ENCODE measurements around the gene IL36A.

Gene IL36A

GRCh38 chr2:113015042-113015441 is 9.8 kb downstream of the IL36A start:
- Mint-ChIP-seq H3K4me1 (ENCODE audit: low read depth) (no peaks in the 10 kb centered on the region), H3K27me3 (peaks cover 14% of the 10 kb centered on the region), H3K4me3 (no peak overlapping the region), H3K27ac (no peak overlapping the region), H3K9me3 (no peaks in the 10 kb centered on the region), H3K36me3 (ENCODE audit: low read depth) (no peaks in the 10 kb centered on the region)
- intact Hi-C loops (cut with micrococcal nuclease) = no loop called here

- H3K36me3 Mint-ChIP-seq (ENCODE audit: low read depth) = no peaks in the 10 kb centered on the region
- peaks cover 11% of the 10 kb centered on the region for H3K27me3 Mint-ChIP-seq
- H3K9me3 Mint-ChIP-seq = no peaks in the 10 kb centered on the region
- no peak overlapping the region for H3K4me3 Mint-ChIP-seq
- H3K27ac Mint-ChIP-seq = no peak overlapping the region
- intact Hi-C loops (cut with micrococcal nuclease) = no loop called here
- no peaks in the 10 kb centered on the region for H3K4me1 Mint-ChIP-seq (ENCODE audit: low read depth)
Measured at GRCh38 chr2:113015655-113016054, 10.4 kb downstream of the IL36A start.

GRCh38 chr2:113018509-113018908 is 13.2 kb downstream of the IL36A start:
- Mint-ChIP-seq H3K27me3 (peaks cover 6% of the 10 kb centered on the region), H3K9me3 (no peaks in the 10 kb centered on the region), H3K4me1 (ENCODE audit: low read depth) (no peaks in the 10 kb centered on the region), H3K4me3 (no peak overlapping the region), H3K27ac (no peak overlapping the region), H3K36me3 (ENCODE audit: low read depth) (no peaks in the 10 kb centered on the region)
- intact Hi-C loops (cut with micrococcal nuclease) = no loop called here

- peaks cover 11% of the 10 kb centered on the region for H3K4me1 Mint-ChIP-seq (ENCODE audit: low read depth)
- H3K9me3 Mint-ChIP-seq = no peaks in the 10 kb centered on the region
- no peaks in the 10 kb centered on the region for H3K36me3 Mint-ChIP-seq (ENCODE audit: low read depth)
- H3K4me3 Mint-ChIP-seq = no peak overlapping the region
- intact Hi-C loops (cut with micrococcal nuclease) = no loop called here
- peaks cover 7% of the 10 kb centered on the region for H3K27me3 Mint-ChIP-seq
- no peak overlapping the region for H3K27ac Mint-ChIP-seq
Measured at GRCh38 chr2:113021312-113021711, 16.1 kb downstream of the IL36A start.

- H3K27ac Mint-ChIP-seq = no peak overlapping the region
- H3K9me3 Mint-ChIP-seq = no peaks in the 10 kb centered on the region
- intact Hi-C loops (cut with micrococcal nuclease) = no loop called here
- peaks cover 23% of the 10 kb centered on the region for H3K27me3 Mint-ChIP-seq
- H3K36me3 Mint-ChIP-seq (ENCODE audit: low read depth) = no peaks in the 10 kb centered on the region
- no peak overlapping the region for H3K4me3 Mint-ChIP-seq
- H3K4me1 Mint-ChIP-seq (ENCODE audit: low read depth) = peaks cover 11% of the 10 kb centered on the region
Measured at GRCh38 chr2:113024764-113025163, 19.5 kb downstream of the IL36A start.

GRCh38 chr2:113025737-113026136 is 20.5 kb downstream of the IL36A start:
- Mint-ChIP-seq H3K27me3 (peaks cover 29% of the 10 kb centered on the region), H3K27ac (no peak overlapping the region), H3K4me1 (ENCODE audit: low read depth) (peaks cover 11% of the 10 kb centered on the region), H3K36me3 (ENCODE audit: low read depth) (no peaks in the 10 kb centered on the region), H3K9me3 (no peaks in the 10 kb centered on the region), H3K4me3 (no peak overlapping the region)
- intact Hi-C loops (cut with micrococcal nuclease) = no loop called here

- H3K4me1 Mint-ChIP-seq (ENCODE audit: low read depth) = peaks cover 11% of the 10 kb centered on the region
- intact Hi-C loops (cut with micrococcal nuclease) = no loop called here
- H3K27ac Mint-ChIP-seq = no peak overlapping the region
- no peaks in the 10 kb centered on the region for H3K36me3 Mint-ChIP-seq (ENCODE audit: low read depth)
- peaks cover 29% of the 10 kb centered on the region for H3K27me3 Mint-ChIP-seq
- H3K4me3 Mint-ChIP-seq = no peak overlapping the region
- H3K9me3 Mint-ChIP-seq = no peaks in the 10 kb centered on the region
Measured at GRCh38 chr2:113027691-113028090, 22.4 kb downstream of the IL36A start.

GRCh38 chr2:113028112-113028511 is 22.9 kb downstream of the IL36A start:
- Mint-ChIP-seq H3K9me3 (no peaks in the 10 kb centered on the region), H3K4me1 (ENCODE audit: low read depth) (peaks cover 11% of the 10 kb centered on the region), H3K27me3 (peaks cover 29% of the 10 kb centered on the region), H3K36me3 (ENCODE audit: low read depth) (no peaks in the 10 kb centered on the region), H3K4me3 (no peak overlapping the region), H3K27ac (no peak overlapping the region)
- intact Hi-C loops (cut with micrococcal nuclease) = no loop called here

GRCh38 chr2:113032737-113033136 is 27.5 kb downstream of the IL36A start:
- no peak overlapping the region for H3K27ac Mint-ChIP-seq
- H3K4me3 Mint-ChIP-seq = no peak overlapping the region
- H3K27me3 Mint-ChIP-seq = peaks cover 32% of the 10 kb centered on the region
- H3K36me3 Mint-ChIP-seq (ENCODE audit: low read depth) = no peaks in the 10 kb centered on the region
- no peaks in the 10 kb centered on the region for H3K4me1 Mint-ChIP-seq (ENCODE audit: low read depth)
- no peaks in the 10 kb centered on the region for H3K9me3 Mint-ChIP-seq
- intact Hi-C loops (cut with micrococcal nuclease) = no loop called here

GRCh38 chr2:113034016-113034415 is 28.8 kb downstream of the IL36A start:
- H3K4me1 Mint-ChIP-seq (ENCODE audit: low read depth) = peaks cover 12% of the 10 kb centered on the region
- H3K27ac Mint-ChIP-seq = no peak overlapping the region
- peaks cover 33% of the 10 kb centered on the region for H3K27me3 Mint-ChIP-seq
- intact Hi-C loops (cut with micrococcal nuclease) = no loop called here
- no peaks in the 10 kb centered on the region for H3K36me3 Mint-ChIP-seq (ENCODE audit: low read depth)
- H3K9me3 Mint-ChIP-seq = no peaks in the 10 kb centered on the region
- H3K4me3 Mint-ChIP-seq = no peak overlapping the region

GRCh38 chr2:113036763-113037162 is 31.5 kb downstream of the IL36A start:
- Mint-ChIP-seq H3K4me3 (no peak overlapping the region), H3K36me3 (ENCODE audit: low read depth) (no peaks in the 10 kb centered on the region), H3K4me1 (ENCODE audit: low read depth) (peaks cover 21% of the 10 kb centered on the region), H3K27ac (no peak overlapping the region), H3K9me3 (no peaks in the 10 kb centered on the region), H3K27me3 (peaks cover 24% of the 10 kb centered on the region)
- intact Hi-C loops (cut with micrococcal nuclease) = no loop called here

- Mint-ChIP-seq H3K4me1 (ENCODE audit: low read depth) (peaks cover 21% of the 10 kb centered on the region), H3K4me3 (no peak overlapping the region), H3K27ac (no peak overlapping the region), H3K9me3 (no peaks in the 10 kb centered on the region), H3K27me3 (peaks cover 24% of the 10 kb centered on the region), H3K36me3 (ENCODE audit: low read depth) (no peaks in the 10 kb centered on the region)
- intact Hi-C loops (cut with micrococcal nuclease) = no loop called here
Measured at GRCh38 chr2:113038291-113038690, 33.0 kb downstream of the IL36A start.

GRCh38 chr2:113039158-113039557 is 33.9 kb downstream of the IL36A start:
- H3K27ac Mint-ChIP-seq = no peak overlapping the region
- H3K36me3 Mint-ChIP-seq (ENCODE audit: low read depth) = no peaks in the 10 kb centered on the region
- H3K4me3 Mint-ChIP-seq = no peak overlapping the region
- peaks cover 21% of the 10 kb centered on the region for H3K27me3 Mint-ChIP-seq
- H3K9me3 Mint-ChIP-seq = no peaks in the 10 kb centered on the region
- peaks cover 21% of the 10 kb centered on the region for H3K4me1 Mint-ChIP-seq (ENCODE audit: low read depth)
- intact Hi-C loops (cut with micrococcal nuclease) = no loop called here

- Mint-ChIP-seq H3K27me3 (peaks cover 18% of the 10 kb centered on the region), H3K4me1 (ENCODE audit: low read depth) (peaks cover 21% of the 10 kb centered on the region), H3K4me3 (no peak overlapping the region), H3K36me3 (ENCODE audit: low read depth) (no peaks in the 10 kb centered on the region), H3K27ac (no peak overlapping the region), H3K9me3 (no peaks in the 10 kb centered on the region)
- intact Hi-C loops (cut with micrococcal nuclease) = no loop called here
Measured at GRCh38 chr2:113039719-113040118, 34.5 kb downstream of the IL36A start.

- peaks cover 9% of the 10 kb centered on the region for H3K27me3 Mint-ChIP-seq
- H3K4me3 Mint-ChIP-seq = no peak overlapping the region
- H3K4me1 Mint-ChIP-seq (ENCODE audit: low read depth) = peaks cover 21% of the 10 kb centered on the region
- no peak overlapping the region for H3K27ac Mint-ChIP-seq
- no peaks in the 10 kb centered on the region for H3K36me3 Mint-ChIP-seq (ENCODE audit: low read depth)
- intact Hi-C loops (cut with micrococcal nuclease) = no loop called here
- no peaks in the 10 kb centered on the region for H3K9me3 Mint-ChIP-seq
Measured at GRCh38 chr2:113041871-113042270, 36.6 kb downstream of the IL36A start.

Measured in dendritic cell treated with granulocyte-macrophage colony-stimulating factor and Interleukin-4, amounts not matched to agents 40 ng/mL and 50 ng/mL, for 4 days (primary cell).